Thoracic aorta (tissue), 2 donors: Measurements from ENCODE around the gene TEX101. TPM values are rescaled to one million over a fixed set of nuclear protein-coding genes. Genes with fewer than 3 reads are reported as not detected.
"Not testable (repeated sequence)": the region's sequence is repeated elsewhere in the genome, so short reads cannot be mapped to it uniquely, and the experiment has no call there.

Experiments used
- ATAC-seq: fragments of 150-250 bp; one replicate; pipeline ENCODE4 v1.8.0; 2017; ENCODE audit warnings: low read depth; ENCODE audit not compliant: insufficient number of reproducible peaks, low FRiP score
- DNase-seq: peaks from one replicate; pipeline ENCODE4 v3.0.0-alpha.2; 2020; ENCODE audit warnings: low spot score
- H3K27ac ChIP-seq, 2 donors: fragments of 200-600 bp; sonication (generic); 1 replicate in 1 of 2; 2 replicates in 1 of 2; pipeline ENCODE4 v1.5.1; 2016; ENCODE audit warnings: mild to moderate bottlenecking in 2 of 2, moderate library complexity in 2 of 2
- H3K27me3 ChIP-seq: fragments of 200-600 bp; sonication (generic); replicated peaks from 2 replicates; pipeline ENCODE4 v1.6.0; 2016; ENCODE audit warnings: mild to moderate bottlenecking; ENCODE audit not compliant: insufficient read depth
- H3K36me3 ChIP-seq: fragments of 200-600 bp; sonication (generic); one replicate; pipeline ENCODE4 v1.5.1; 2016
- H3K4me1 ChIP-seq, 2 donors: fragments of 200-600 bp; sonication (generic); 1 replicate in 1 of 2; 2 replicates in 1 of 2; pipeline versions ENCODE4 v1.5.1 to v1.6.0; 2016; ENCODE audit warnings: low read depth in 2 of 2, mild to moderate bottlenecking in 1 of 2; ENCODE audit not compliant: control insufficient read depth in 1 of 2
- H3K4me3 ChIP-seq: fragments of 200-600 bp; sonication (generic); 2 replicates; pipeline ENCODE4 v1.5.1; 2016; ENCODE audit warnings: mild to moderate bottlenecking
- H3K9me3 ChIP-seq: fragments of 200-600 bp; sonication (generic); 2 replicates; pipeline ENCODE4 v1.5.1; 2016
- CTCF ChIP-seq: fragments of 200-600 bp; sonication (generic); IDR thresholded peaks from one replicate; pipeline ENCODE4 v1.5.1; 2019; ENCODE audit warnings: antibody characterized with exemption
- total RNA-seq, 2 donors: library from RNA; depleted of rRNA; stranded (reverse); fragments of >200 nt; gene quantifications; one replicate each; pipeline versions ENCODE4 v1.1.0 to v1.2.3, GENCODE V29; 2016

Gene TEX101
- not detected for total RNA-seq

GRCh38 chr19:43414554-43414953, at the start of gene TEX101:
Gene TEX101 (plus strand): TSS chr19:43414890. CDS start chr19:43415920, 1,030 bp downstream.
- Histone ChIP-seq H3K27ac (no peak within 1 kb of the TSS), H3K4me1 (no peaks in the 10 kb centered on the region), H3K36me3 (no peaks in the 10 kb centered on the region), H3K9me3 (no peaks in the 10 kb centered on the region), H3K4me3 (no peak within 1 kb of the TSS), H3K27me3 (no peaks in the 10 kb centered on the region)
- no peak for ATAC-seq
- no peak for DNase-seq
- TF ChIP-seq CTCF: no peak

GRCh38 chr19:43365677-43366076, 49.0 kb upstream of the TEX101 start:
- H3K27me3 ChIP-seq, H3K27ac ChIP-seq, H3K36me3 ChIP-seq, H3K9me3 ChIP-seq, H3K4me3 ChIP-seq, DNase-seq, H3K4me1 ChIP-seq, ATAC-seq: not testable (repeated sequence)

- Histone ChIP-seq H3K4me1 (no peaks in the 10 kb centered on the region), H3K36me3 (no peaks in the 10 kb centered on the region), H3K9me3 (no peaks in the 10 kb centered on the region), H3K27ac (no peak overlapping the region), H3K4me3 (no peak overlapping the region), H3K27me3 (no peaks in the 10 kb centered on the region)
- no peak for TF ChIP-seq CTCF
- no peak for ATAC-seq
- no peak for DNase-seq
Measured at GRCh38 chr19:43367822-43368221, 46.9 kb upstream of the TEX101 start.

- H3K4me3 ChIP-seq, ATAC-seq, H3K9me3 ChIP-seq, H3K4me1 ChIP-seq, H3K27me3 ChIP-seq, H3K27ac ChIP-seq, H3K36me3 ChIP-seq, DNase-seq: not testable (repeated sequence)
Measured at GRCh38 chr19:43368897-43369296, 45.8 kb upstream of the TEX101 start.

GRCh38 chr19:43371909-43372308, 42.8 kb upstream of the TEX101 start:
- no peak for ATAC-seq
- Histone ChIP-seq H3K27me3 (no peaks in the 10 kb centered on the region), H3K9me3 (no peaks in the 10 kb centered on the region), H3K4me1 (no peaks in the 10 kb centered on the region), H3K4me3 (no peak overlapping the region), H3K27ac (no peak overlapping the region), H3K36me3 (no peaks in the 10 kb centered on the region)
- no peak for DNase-seq
- TF ChIP-seq CTCF: no peak

- ATAC-seq: no peak
- Histone ChIP-seq H3K27ac (no peak overlapping the region), H3K36me3 (no peaks in the 10 kb centered on the region), H3K27me3 (no peaks in the 10 kb centered on the region), H3K4me3 (no peak overlapping the region), H3K9me3 (no peaks in the 10 kb centered on the region), H3K4me1 (no peaks in the 10 kb centered on the region)
- TF ChIP-seq CTCF: no peak
- no peak for DNase-seq
Measured at GRCh38 chr19:43372462-43372861, 42.2 kb upstream of the TEX101 start.

- H3K4me1 ChIP-seq, H3K27ac ChIP-seq, ATAC-seq, DNase-seq, H3K27me3 ChIP-seq, H3K4me3 ChIP-seq, H3K9me3 ChIP-seq, H3K36me3 ChIP-seq: not testable (repeated sequence)
Measured at GRCh38 chr19:43377624-43378023, 37.1 kb upstream of the TEX101 start.
